ENCODE measurements around the gene CRK.
"Not testable (repeated sequence)": the region's sequence is repeated elsewhere in the genome, so short reads cannot be mapped to it uniquely, and the experiment has no call there.

CRK gene

DNA sequence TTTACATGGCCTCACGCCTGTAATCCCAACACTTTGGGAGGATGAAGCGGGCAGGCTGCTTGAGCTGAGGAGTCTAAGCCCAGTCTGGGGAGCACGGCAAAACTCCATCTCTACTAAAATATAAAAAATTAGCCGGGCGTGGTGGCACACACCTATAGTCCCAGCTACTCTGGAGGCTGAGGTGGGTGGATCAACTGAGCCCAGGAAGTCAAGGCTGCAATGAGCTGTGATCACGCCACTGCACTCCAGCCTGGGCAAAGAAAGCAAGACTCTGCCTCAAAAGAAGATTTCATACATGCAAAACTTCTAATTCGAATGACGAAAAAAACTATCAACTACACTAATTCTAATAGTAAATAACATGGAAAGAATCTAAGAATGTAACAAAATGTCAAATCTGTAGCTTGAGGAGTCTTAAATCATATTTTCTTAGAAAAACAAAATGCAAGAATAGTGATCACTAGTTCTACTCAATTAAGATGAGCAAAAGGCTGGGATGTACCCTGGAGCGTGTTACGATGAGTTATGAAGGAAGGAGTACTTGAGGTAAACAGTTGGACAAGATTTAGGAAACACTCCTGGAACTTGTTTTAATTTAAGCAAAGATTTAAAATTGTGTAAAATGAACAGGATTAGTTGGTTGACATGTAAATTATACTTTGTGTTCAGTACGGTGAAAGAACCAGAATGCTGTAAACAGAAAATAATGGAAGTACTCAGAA lies 76.7 kb downstream of the CRK start:
- TF ChIP-seq, protein P1, sequence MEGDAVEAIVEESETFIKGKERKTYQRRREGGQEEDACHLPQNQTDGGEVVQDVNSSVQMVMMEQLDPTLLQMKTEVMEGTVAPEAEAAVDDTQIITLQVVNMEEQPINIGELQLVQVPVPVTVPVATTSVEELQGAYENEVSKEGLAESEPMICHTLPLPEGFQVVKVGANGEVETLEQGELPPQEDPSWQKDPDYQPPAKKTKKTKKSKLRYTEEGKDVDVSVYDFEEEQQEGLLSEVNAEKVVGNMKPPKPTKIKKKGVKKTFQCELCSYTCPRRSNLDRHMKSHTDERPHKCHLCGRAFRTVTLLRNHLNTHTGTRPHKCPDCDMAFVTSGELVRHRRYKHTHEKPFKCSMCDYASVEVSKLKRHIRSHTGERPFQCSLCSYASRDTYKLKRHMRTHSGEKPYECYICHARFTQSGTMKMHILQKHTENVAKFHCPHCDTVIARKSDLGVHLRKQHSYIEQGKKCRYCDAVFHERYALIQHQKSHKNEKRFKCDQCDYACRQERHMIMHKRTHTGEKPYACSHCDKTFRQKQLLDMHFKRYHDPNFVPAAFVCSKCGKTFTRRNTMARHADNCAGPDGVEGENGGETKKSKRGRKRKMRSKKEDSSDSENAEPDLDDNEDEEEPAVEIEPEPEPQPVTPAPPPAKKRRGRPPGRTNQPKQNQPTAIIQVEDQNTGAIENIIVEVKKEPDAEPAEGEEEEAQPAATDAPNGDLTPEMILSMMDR (IDR thresholded peaks at IDR 0.05; ENCODE audit: low read depth, low read length) = no peak
- no peak overlapping the region for H3K4me3 ChIP-seq (ENCODE audit: low read depth, low read length)

DNA sequence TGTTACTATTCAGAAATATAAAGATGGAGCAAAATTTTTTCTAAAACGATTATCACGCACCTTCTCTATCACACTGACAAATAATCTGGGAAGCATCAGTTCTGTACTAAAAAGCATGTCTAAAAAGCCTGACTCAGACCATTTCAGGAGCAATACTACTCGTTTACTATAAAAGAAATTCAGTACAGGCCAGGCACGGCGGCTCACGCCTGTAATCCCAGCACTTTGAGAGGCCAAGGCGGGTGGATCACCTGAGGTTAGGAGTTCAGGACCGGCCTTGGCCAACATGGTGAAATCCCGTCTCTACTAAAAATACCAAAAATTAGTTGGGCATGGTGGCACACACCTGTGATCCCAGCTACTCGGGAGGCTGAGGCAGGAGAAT lies 77.6 kb downstream of the CRK start:
- not testable (repeated sequence) for H3K4me3 ChIP-seq (ENCODE audit: low read depth, low read length)

DNA sequence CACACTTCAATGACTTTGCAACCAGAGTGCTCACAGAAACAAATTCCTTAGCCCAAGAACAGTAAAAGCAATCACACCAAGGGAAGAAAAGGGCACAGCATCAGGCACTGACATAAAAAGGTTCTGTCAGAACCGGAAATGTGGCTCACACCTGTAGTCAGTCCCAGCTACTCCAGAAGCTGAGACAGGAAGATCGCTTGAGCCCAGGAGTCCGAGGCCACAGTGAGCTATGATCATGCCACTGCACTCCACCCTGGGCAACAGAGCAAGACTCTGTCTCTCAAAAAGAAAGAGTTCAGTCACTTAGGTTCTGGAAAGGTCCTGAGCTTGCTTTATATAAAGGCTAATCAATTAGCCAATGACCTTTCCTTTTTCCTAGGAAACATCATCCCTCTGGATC lies 78.7 kb downstream of the CRK start:
- TF ChIP-seq, protein P1 (IDR thresholded peaks at IDR 0.05; ENCODE audit: low read depth, low read length) = no peak
- H3K4me3 ChIP-seq (ENCODE audit: low read depth, low read length) = no peak overlapping the region

DNA sequence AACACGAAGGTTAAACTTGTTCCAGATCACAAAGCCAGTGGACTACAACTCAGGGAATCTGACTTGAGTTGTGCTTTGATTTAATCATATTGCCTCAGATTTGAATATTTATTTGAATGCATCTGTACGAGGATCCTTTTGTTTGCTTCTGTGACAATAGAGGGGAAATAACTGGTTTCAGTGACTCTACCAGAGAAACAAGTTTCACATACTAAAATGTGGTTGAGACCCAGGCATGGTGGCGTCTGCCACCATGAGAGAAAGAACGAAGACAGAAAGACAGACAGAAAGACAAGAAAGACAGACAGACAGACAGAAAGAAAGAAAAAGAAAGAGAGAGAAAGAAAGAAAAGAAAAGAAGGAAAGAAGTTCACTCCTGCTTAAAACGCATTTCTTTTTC lies 80.0 kb downstream of the CRK start:
- H3K4me3 ChIP-seq (ENCODE audit: low read depth, low read length) = no peak overlapping the region
- TF ChIP-seq, protein P1 (IDR thresholded peaks at IDR 0.05; ENCODE audit: low read depth, low read length) = no peak

DNA sequence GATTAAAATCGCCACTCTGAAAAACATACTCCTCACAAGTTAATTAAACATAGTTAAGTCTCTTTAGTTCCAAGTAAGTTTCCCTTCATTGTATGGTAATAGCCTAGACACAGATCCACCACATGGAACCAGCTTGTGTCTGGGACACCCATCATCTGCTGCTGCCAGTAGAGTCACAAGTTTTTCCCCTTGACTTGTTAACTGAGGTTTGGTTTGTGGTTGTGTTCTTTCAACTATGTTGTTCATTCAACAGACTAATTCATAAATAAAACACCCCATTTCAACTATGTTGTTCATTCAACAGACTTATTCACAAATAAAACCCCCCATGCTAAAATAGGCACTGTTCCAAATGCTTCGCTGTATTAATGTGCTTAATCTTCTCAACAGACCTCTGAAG lies 80.4 kb downstream of the CRK start:
- H3K4me3 ChIP-seq (ENCODE audit: low read depth, low read length) = no peak overlapping the region
- TF ChIP-seq, protein P1 (IDR thresholded peaks at IDR 0.05; ENCODE audit: low read depth, low read length) = no peak

DNA sequence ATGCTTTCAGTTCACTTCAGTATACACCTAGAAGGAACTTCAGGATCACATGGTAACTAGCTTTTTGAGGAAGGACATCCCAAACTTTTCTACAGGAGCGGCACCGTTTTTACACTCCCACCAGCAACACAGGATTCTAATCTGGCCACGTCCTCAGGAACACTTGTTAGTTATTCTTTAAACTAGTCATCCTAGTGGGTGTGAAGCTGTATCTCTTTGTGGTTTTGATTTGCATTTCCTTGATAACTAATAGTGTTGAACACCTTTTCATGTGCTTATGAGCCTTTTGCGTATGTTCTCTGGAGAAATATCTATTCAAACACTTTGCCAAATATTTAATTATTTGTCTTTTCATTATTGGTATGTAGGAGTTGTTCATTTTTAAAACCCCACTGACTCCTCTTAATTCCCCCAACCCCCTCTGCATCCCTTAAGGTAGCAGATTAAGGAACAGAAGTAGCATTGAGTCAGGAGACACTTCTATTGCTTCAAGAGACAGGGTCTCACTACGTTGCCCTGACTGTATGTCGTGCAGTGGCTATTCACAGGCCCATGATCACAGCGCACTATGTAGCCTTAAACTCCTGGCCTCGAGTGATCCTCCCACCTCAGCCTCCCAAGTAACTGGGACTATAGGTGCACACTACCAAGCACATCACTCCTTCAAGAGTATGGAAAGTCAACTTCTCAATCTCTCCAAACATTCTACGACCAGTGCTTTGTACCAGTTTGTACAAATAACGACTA lies 81.4 kb downstream of the CRK start:
- TF ChIP-seq, protein P1 (IDR thresholded peaks at IDR 0.05; ENCODE audit: low read depth, low read length) = no peak
- no peak overlapping the region for H3K4me3 ChIP-seq (ENCODE audit: low read depth, low read length)

DNA sequence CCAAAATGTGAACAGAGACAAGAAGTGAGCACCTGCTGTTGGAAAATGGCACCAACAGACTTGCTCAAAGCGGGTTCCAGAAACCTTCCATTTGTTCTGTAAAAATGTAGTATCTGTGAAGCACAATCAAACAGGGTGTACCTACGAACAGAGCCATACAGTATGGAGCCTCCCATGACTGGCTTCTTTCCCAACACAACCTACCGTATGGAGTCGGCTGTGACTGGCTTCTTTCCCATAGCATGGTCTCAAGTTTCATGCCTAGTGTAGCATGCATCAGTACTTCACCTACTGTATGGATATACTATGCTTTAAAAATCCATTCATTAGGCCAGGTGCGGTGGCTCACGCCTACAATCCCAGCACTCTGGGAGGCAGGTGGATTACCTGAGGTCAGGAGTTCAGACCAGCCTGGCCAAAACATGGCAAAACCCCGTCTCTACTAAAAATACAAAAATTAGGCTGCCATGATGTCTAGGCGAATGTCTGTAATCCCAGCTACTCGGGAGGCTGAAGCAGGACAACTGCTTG lies 82.3 kb downstream of the CRK start:
- TF ChIP-seq, protein P1 (IDR thresholded peaks at IDR 0.05; ENCODE audit: low read depth, low read length) = no peak
- H3K4me3 ChIP-seq (ENCODE audit: low read depth, low read length) = no peak overlapping the region

Data from WI38 (cell line).